Activated naive CD4-positive, alpha-beta T cell treated with Interleukin-2 at 50 U/mL for 16 hours (primary cell): ENCODE results near the gene C19orf44.
"Not testable (repeated sequence)": the region's sequence is repeated elsewhere in the genome, so short reads cannot be mapped to it uniquely, and the experiment has no call there.

Source experiments
- DNase-seq: peaks from one replicate; pipeline ENCODE4 v3.0.0-alpha.2; 2020

Gene C19orf44

DNA sequence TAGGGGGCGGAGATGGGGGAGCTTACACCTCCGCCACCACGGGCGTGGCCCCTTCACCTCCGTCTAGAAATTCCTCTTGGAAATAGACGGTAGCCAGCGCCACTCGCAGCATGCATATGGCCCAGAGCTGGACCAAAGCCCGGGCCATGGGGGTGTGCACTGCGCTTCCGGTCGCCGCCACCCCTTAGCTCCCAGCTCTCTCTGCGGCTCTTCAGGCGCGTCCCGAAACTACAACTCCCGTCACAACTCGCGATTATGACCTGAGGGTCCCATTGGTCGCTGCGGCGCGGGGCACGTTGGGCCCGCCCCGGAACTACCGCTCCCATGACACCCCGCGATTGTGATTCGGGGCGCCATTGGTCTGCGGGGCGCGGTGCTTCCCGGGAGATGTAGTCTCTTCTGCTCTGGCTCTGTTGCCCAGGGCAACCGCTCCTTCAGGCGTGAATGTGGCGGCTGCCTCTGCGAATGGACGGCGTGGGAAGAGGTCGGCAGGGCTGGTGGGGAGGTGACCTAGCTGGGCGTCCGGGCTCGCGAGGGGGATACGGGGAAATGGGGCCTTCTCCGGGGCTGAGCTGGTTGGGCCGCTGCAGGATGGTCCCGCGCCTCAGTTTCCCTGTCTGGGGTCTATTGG lies at the start of gene C19orf44, which contains the start of gene CALR3:
Gene C19orf44, plus strand, starts transcription at position 413 of the 631 bp plus-strand sequence. CDS start 4,399 bp downstream, outside the sequence.
Gene CALR3, minus strand, starts transcription at position 186 of the 631 bp plus-strand sequence. Its CDS starts 38 bp downstream, at position 148.
- peak; percentile 98 for DNase-seq

GRCh38 chr19:16446724-16447368 lies 49.3 kb upstream of the C19orf44 start:
- DNase-seq: peak; percentile 36

GRCh38 chr19:16448872-16449271 lies 47.3 kb upstream of the C19orf44 start:
- DNase-seq: not testable (repeated sequence)

GRCh38 chr19:16449330-16449961 lies 46.7 kb upstream of the C19orf44 start:
- DNase-seq: peak; percentile 26

DNA sequence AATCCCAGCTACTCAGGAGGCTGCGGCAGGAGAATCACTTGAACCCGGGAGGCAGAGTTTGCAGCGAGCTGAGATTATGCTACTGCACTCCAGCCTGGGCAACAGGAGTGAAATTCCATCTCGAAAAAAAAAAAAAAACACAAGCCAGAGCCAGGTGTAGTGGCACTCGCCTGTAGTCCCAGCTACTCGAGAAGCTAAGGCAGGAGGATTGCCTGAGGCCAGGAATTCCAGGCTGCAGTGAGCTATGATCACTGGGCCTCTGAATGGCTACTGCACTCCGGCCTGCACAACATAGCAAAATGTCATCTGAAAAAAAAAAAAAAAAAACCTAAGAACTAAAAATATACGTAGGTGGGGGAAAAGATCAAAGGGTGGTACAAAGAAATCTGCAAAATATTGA lies 43.9 kb upstream of the C19orf44 start:
- no peak for DNase-seq

DNA sequence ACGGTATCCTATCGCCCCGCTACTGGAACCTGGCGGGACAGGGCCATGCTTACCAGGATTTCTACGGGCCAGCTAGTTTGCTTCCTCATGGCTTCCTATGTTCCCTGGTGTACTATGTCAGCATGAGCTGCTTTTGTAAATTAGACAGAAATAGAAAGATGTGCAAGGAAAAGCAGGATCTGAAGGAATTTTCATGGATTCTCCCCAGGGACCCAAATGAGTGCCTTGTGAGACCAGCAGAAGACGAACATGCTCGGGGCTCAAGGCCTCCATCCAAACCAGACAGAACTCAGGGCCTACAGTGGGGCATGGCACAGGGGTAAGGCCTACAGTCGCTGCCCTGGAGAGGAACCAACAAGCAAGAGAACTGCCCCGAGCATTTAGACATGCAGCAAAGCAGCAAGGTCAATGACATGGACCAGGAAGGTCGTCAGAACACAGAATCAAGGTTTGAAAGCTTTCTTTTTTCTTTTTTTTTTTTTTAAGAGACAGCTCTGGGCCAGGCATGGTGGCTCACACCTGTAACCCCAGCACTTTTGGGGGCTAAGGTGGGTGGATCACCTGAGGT lies 41.8 kb upstream of the C19orf44 start:
- no peak for DNase-seq

- no peak for DNase-seq
Observed at GRCh38 chr19:16455489-16455888, 40.7 kb upstream of the C19orf44 start.

DNA sequence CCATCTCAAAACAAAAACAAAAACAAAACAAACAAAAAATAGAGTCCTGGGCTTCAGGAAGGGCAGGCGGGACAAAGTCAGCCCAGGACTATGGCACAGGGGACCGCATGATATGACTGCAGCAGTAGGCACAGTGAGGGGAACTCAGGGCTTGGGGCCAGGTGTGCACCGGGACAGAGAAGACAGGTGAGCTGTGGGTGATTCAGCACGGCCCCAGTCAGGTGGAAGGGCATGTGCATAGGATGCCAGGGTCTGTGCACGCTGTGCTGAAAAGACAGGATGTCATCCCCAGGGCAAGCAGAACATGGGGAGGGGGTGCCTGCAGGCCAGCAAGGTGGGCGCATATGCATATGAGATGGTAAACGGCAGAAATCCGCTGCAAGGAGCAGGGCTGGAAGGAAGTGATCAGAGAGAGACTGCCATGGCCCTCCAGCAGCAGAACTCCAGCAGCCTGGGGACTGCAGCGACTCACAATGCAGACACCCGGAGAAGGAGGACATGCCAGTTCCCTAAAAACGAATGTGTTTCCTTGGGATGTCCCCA lies 39.5 kb upstream of the C19orf44 start:
- DNase-seq: no peak

GRCh38 chr19:16457195-16457953 lies 38.8 kb upstream of the C19orf44 start:
- DNase-seq: peak; percentile 14

DNA sequence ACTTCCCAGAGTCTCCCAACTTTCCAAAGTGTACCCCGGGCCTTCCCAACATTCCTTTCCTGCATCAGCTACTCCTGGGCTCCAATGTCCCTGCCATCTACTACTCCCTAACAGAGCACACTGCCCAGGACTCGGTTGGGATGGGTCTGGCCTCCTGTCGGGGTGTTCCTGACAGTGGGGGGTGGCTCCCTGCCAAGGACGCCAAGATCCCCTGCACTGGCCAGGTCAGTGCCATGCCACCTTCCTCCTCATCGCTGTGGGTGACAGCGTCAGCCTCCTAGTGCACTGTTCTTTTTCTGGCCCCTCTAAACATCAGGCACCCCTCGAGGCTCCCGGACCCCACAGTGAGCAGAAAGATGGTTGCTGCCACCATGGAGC lies 38.3 kb upstream of the C19orf44 start:
- DNase-seq: no peak

GRCh38 chr19:16458391-16459341 lies 37.5 kb upstream of the C19orf44 start:
- DNase-seq: no peak

- no peak for DNase-seq
Observed at GRCh38 chr19:16459680-16460079, 36.5 kb upstream of the C19orf44 start.

- no peak for DNase-seq
Observed at GRCh38 chr19:16460454-16460853, 35.7 kb upstream of the C19orf44 start.

GRCh38 chr19:16461630-16462051 lies 34.6 kb upstream of the C19orf44 start:
- DNase-seq: no peak

GRCh38 chr19:16462757-16463250 lies 33.4 kb upstream of the C19orf44 start:
- DNase-seq: no peak

GRCh38 chr19:16463341-16463990 lies 32.7 kb upstream of the C19orf44 start:
- DNase-seq: no peak

- no peak for DNase-seq
Observed at GRCh38 chr19:16463991-16464575, 32.1 kb upstream of the C19orf44 start.

GRCh38 chr19:16465239-16465638 lies 31.0 kb upstream of the C19orf44 start:
- DNase-seq: no peak

DNA sequence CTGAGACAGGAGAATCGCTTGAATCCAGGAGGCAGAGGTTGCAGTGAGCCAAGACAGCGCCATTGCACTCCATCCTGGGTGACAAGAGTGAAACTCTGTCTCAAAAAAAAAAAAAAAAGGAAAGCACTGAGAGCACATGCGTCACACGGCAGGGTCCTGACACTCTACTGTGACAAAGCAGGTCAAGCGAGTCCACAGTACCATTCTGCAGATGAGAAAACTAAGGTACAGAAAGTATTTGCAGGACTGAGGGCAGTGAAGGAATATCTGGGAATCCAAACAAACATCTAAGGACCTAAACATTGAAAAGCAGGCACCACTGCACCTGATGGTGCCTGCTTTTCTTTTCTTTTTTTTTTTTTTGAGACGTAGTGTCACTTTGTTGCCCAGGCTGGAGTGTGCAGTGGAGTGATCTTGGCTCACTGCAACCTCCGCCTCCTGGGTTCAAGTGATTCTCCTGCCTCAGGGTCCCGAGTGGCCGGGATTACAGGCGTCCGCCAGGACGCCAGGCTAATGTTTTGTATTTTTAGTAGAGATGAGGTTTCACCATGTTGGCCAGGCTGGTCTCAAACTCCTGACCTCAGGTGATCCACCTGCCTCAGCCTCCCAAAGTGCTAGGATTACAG lies 29.3 kb upstream of the C19orf44 start:
- DNase-seq: not testable (repeated sequence)

- DNase-seq: no peak
Observed at GRCh38 chr19:16467581-16467980, 28.6 kb upstream of the C19orf44 start.
